Measurements from ENCODE around the gene RBM34.
"Not testable (repeated sequence)": the region's sequence is repeated elsewhere in the genome, so short reads cannot be mapped to it uniquely, and the experiment has no call there.

The RBM34 gene

GRCh38 chr1:235160957-235161684 lies at the start of gene RBM34:
TSS of gene RBM34 (minus strand) at chr1:235161250. CDS start at chr1:235161226, 24 bp downstream.
- peak; percentile 86 for DNase-seq (ENCODE audit: low spot score)

GRCh38 chr1:235207209-235207565 lies 46.1 kb upstream of the RBM34 start:
- DNase-seq (ENCODE audit: low spot score) = no peak

GRCh38 chr1:235206533-235207208 lies 45.6 kb upstream of the RBM34 start:
- no peak for DNase-seq (ENCODE audit: low spot score)

GRCh38 chr1:235205687-235206086 lies 44.6 kb upstream of the RBM34 start:
- no peak for DNase-seq (ENCODE audit: low spot score)

GRCh38 chr1:235203428-235203827 lies 42.4 kb upstream of the RBM34 start:
- no peak for DNase-seq (ENCODE audit: low spot score)

- DNase-seq (ENCODE audit: low spot score) = not testable (repeated sequence)
Observed at GRCh38 chr1:235202447-235202846, 41.4 kb upstream of the RBM34 start.

GRCh38 chr1:235199441-235199840 lies 38.4 kb upstream of the RBM34 start:
- no peak for DNase-seq (ENCODE audit: low spot score)

GRCh38 chr1:235190431-235190830 lies 29.4 kb upstream of the RBM34 start:
- DNase-seq (ENCODE audit: low spot score) = no peak

- no peak for DNase-seq (ENCODE audit: low spot score)
Observed at GRCh38 chr1:235187316-235187715, 26.3 kb upstream of the RBM34 start.

- DNase-seq (ENCODE audit: low spot score) = no peak
Observed at GRCh38 chr1:235181561-235182245, 20.7 kb upstream of the RBM34 start.

GRCh38 chr1:235180916-235181460 lies 19.9 kb upstream of the RBM34 start:
- DNase-seq (ENCODE audit: low spot score) = no peak

GRCh38 chr1:235176486-235176885 lies 15.4 kb upstream of the RBM34 start:
- no peak for DNase-seq (ENCODE audit: low spot score)

GRCh38 chr1:235169986-235170385 lies 8.9 kb upstream of the RBM34 start:
- no peak for DNase-seq (ENCODE audit: low spot score)

GRCh38 chr1:235168375-235168774 lies 7.3 kb upstream of the RBM34 start:
- no peak for DNase-seq (ENCODE audit: low spot score)

GRCh38 chr1:235161685-235162327 lies 756 bp upstream of the RBM34 start:
- no peak for DNase-seq (ENCODE audit: low spot score)

GRCh38 chr1:235160383-235160956 lies 580 bp downstream of the RBM34 start:
- no peak for DNase-seq (ENCODE audit: low spot score)

- DNase-seq (ENCODE audit: low spot score) = not testable (repeated sequence)
Observed at GRCh38 chr1:235159930-235160329, 1.1 kb downstream of the RBM34 start.

GRCh38 chr1:235159284-235159683 lies 1.8 kb downstream of the RBM34 start:
- DNase-seq (ENCODE audit: low spot score) = not testable (repeated sequence)

- no peak for DNase-seq (ENCODE audit: low spot score)
Observed at GRCh38 chr1:235158680-235159079, 2.4 kb downstream of the RBM34 start.

- no peak for DNase-seq (ENCODE audit: low spot score)
Observed at GRCh38 chr1:235157150-235157549, 3.9 kb downstream of the RBM34 start.

- DNase-seq (ENCODE audit: low spot score) = no peak
Observed at GRCh38 chr1:235156740-235157139, 4.3 kb downstream of the RBM34 start.

- DNase-seq (ENCODE audit: low spot score) = no peak
Observed at GRCh38 chr1:235156265-235156664, 4.8 kb downstream of the RBM34 start.

All from kidney capillary endothelial cell (primary cell).